Stimulated activated naive B cell treated with anti-CD40 and anti-IgM and Interleukin-4, amounts not matched to agents 10 μg/mL and 1 μg/mL and 100 μg/mL, for 72 hours (primary cell): Measurements from ENCODE around the gene ZNF407.

Source experiments
- ATAC-seq, 2 donors: fragments of 150-1000 bp; cut with Tn5 transposase; replicated peaks; 2 replicates each; pipeline ENCODE4 v1.10.0; 2021; ENCODE audit warnings: moderate library complexity in 1 of 2
- DNase-seq: peaks from one replicate; pipeline ENCODE4 v3.0.0; 2021
- H3K27ac Mint-ChIP-seq: one replicate; pipeline ENCODE4 v1.8.0; 2022; ENCODE audit warnings: mild to moderate bottlenecking, mixed read lengths
- H3K27me3 Mint-ChIP-seq, 2 donors: one replicate each; pipeline ENCODE4 v1.8.0; 2022; ENCODE audit warnings: mixed read lengths in 2 of 2
- H3K36me3 Mint-ChIP-seq, 2 donors: one replicate each; pipeline ENCODE4 v1.8.0; 2022; ENCODE audit warnings: mixed read lengths in 2 of 2, mild to moderate bottlenecking in 1 of 2
- H3K4me1 Mint-ChIP-seq, 2 donors: one replicate each; pipeline ENCODE4 v1.8.0; 2022; ENCODE audit warnings: mixed read lengths in 2 of 2, mild to moderate bottlenecking in 1 of 2
- H3K4me3 Mint-ChIP-seq, 2 donors: one replicate each; pipeline ENCODE4 v1.8.0; 2022; ENCODE audit warnings: mild to moderate bottlenecking in 2 of 2, mixed read lengths in 2 of 2, moderate library complexity in 1 of 2
- H3K9me3 Mint-ChIP-seq, 2 donors: one replicate each; pipeline ENCODE4 v1.8.0; 2022; ENCODE audit warnings: mixed read lengths in 2 of 2, mild to moderate bottlenecking in 1 of 2

The ZNF407 gene

GRCh38 chr18:74597034-74597661 is 522 bp upstream of the ZNF407 start:
- Mint-ChIP-seq H3K27me3 (no peaks in the 10 kb centered on the region), H3K27ac (peak overlapping the region; percentile 98), H3K4me1 (peaks cover 41 to 67% of the 10 kb centered on the region in 2 donors), H3K9me3 (peaks cover 0 to 2% of the 10 kb centered on the region in 2 donors), H3K4me3 (peak overlapping the region; percentile 89 to 98), H3K36me3 (peaks cover 25 to 54% of the 10 kb centered on the region in 2 donors)
- ATAC-seq = peak; percentile 28 to 38
- DNase-seq = peak; percentile 65

- Mint-ChIP-seq H3K4me3 (peak overlapping the region; percentile 89 to 98), H3K27me3 (no peaks in the 10 kb centered on the region), H3K27ac (peak overlapping the region; percentile 98), H3K4me1 (peaks cover 42 to 61% of the 10 kb centered on the region in 2 donors), H3K9me3 (no peaks in the 10 kb centered on the region), H3K36me3 (peaks cover 21 to 41% of the 10 kb centered on the region in 2 donors)
- peak; percentile 70 to 76 for ATAC-seq
- peak; percentile 83 for DNase-seq
Observed at GRCh38 chr18:74598350-74599001, 806 bp downstream of the ZNF407 start.

- H3K4me3 Mint-ChIP-seq = no peak overlapping the region
- H3K27me3 Mint-ChIP-seq = no peaks in the 10 kb centered on the region
- peaks cover 28 to 40% of the 10 kb centered on the region in 2 donors for H3K4me1 Mint-ChIP-seq
- H3K9me3 Mint-ChIP-seq = no peaks in the 10 kb centered on the region
- ATAC-seq (no peak), DNase-seq (no peak)
- H3K36me3 Mint-ChIP-seq = peaks cover 19 to 28% of the 10 kb centered on the region in 2 donors
- no peak overlapping the region for H3K27ac Mint-ChIP-seq
Observed at GRCh38 chr18:74604361-74604760, 6.7 kb downstream of the ZNF407 start.

- no peaks in the 10 kb centered on the region for H3K27me3 Mint-ChIP-seq
- peaks cover 27 to 36% of the 10 kb centered on the region in 2 donors for H3K4me1 Mint-ChIP-seq
- DNase-seq (no peak), ATAC-seq (no peak)
- no peaks in the 10 kb centered on the region for H3K9me3 Mint-ChIP-seq
- H3K36me3 Mint-ChIP-seq = peaks cover 19 to 28% of the 10 kb centered on the region in 2 donors
- H3K27ac Mint-ChIP-seq = no peak overlapping the region
- no peak overlapping the region for H3K4me3 Mint-ChIP-seq
Observed at GRCh38 chr18:74604774-74605173, 7.1 kb downstream of the ZNF407 start.

- DNase-seq = no peak
- Mint-ChIP-seq H3K36me3 (peaks cover 9 to 11% of the 10 kb centered on the region in 2 donors), H3K4me1 (peaks cover 26 to 41% of the 10 kb centered on the region in 2 donors), H3K9me3 (no peaks in the 10 kb centered on the region), H3K27ac (peak overlapping the region; percentile 28), H3K4me3 (no peak overlapping the region), H3K27me3 (no peaks in the 10 kb centered on the region)
- ATAC-seq = no peak
Observed at GRCh38 chr18:74608681-74609080, 11.0 kb downstream of the ZNF407 start.

GRCh38 chr18:74609535-74609934 is 11.9 kb downstream of the ZNF407 start:
- ATAC-seq (no peak), DNase-seq (no peak)
- H3K4me1 Mint-ChIP-seq = peaks cover 20 to 36% of the 10 kb centered on the region in 2 donors
- H3K9me3 Mint-ChIP-seq = no peaks in the 10 kb centered on the region
- H3K36me3 Mint-ChIP-seq = peaks cover 5 to 7% of the 10 kb centered on the region in 2 donors
- H3K27me3 Mint-ChIP-seq = no peaks in the 10 kb centered on the region
- H3K4me3 Mint-ChIP-seq = no peak overlapping the region
- H3K27ac Mint-ChIP-seq = no peak overlapping the region

GRCh38 chr18:74610051-74610615 is 12.5 kb downstream of the ZNF407 start:
- DNase-seq = no peak
- H3K4me1 Mint-ChIP-seq = peaks cover 20 to 36% of the 10 kb centered on the region in 2 donors

GRCh38 chr18:74610860-74611259 is 13.2 kb downstream of the ZNF407 start:
- H3K27me3 Mint-ChIP-seq = no peaks in the 10 kb centered on the region
- DNase-seq = no peak
- no peak overlapping the region for H3K27ac Mint-ChIP-seq
- no peaks in the 10 kb centered on the region for H3K9me3 Mint-ChIP-seq
- H3K4me1 Mint-ChIP-seq = peaks cover 20 to 36% of the 10 kb centered on the region in 2 donors
- no peak overlapping the region for H3K4me3 Mint-ChIP-seq
- H3K36me3 Mint-ChIP-seq = peaks cover 5% of the 10 kb centered on the region in 2 donors
- ATAC-seq = no peak

More at GRCh38 chr18:74610051-74610615, 12.5 kb downstream of the ZNF407 start:
- Mint-ChIP-seq H3K9me3 (no peaks in the 10 kb centered on the region), H3K36me3 (peaks cover 5 to 7% of the 10 kb centered on the region in 2 donors), H3K27ac (no peak overlapping the region), H3K27me3 (no peaks in the 10 kb centered on the region), H3K4me3 (no peak overlapping the region)
- ATAC-seq = no peak

- DNase-seq (no peak), ATAC-seq (no peak)
- peaks cover 20 to 36% of the 10 kb centered on the region in 2 donors for H3K4me1 Mint-ChIP-seq
- peaks cover 4 to 5% of the 10 kb centered on the region in 2 donors for H3K36me3 Mint-ChIP-seq
- no peak overlapping the region for H3K4me3 Mint-ChIP-seq
- H3K27me3 Mint-ChIP-seq = no peaks in the 10 kb centered on the region
- no peak overlapping the region for H3K27ac Mint-ChIP-seq
- no peaks in the 10 kb centered on the region for H3K9me3 Mint-ChIP-seq
Observed at GRCh38 chr18:74611765-74612164, 14.1 kb downstream of the ZNF407 start.

- H3K27me3 Mint-ChIP-seq = no peaks in the 10 kb centered on the region
- ATAC-seq (no peak), DNase-seq (no peak)
- H3K4me3 Mint-ChIP-seq = no peak overlapping the region
- peaks cover 20 to 36% of the 10 kb centered on the region in 2 donors for H3K4me1 Mint-ChIP-seq
- H3K36me3 Mint-ChIP-seq = peaks cover 4 to 5% of the 10 kb centered on the region in 2 donors
- H3K9me3 Mint-ChIP-seq = no peaks in the 10 kb centered on the region
- H3K27ac Mint-ChIP-seq = no peak overlapping the region
Observed at GRCh38 chr18:74613381-74613780, 15.7 kb downstream of the ZNF407 start.

- ATAC-seq = no peak
- Mint-ChIP-seq H3K9me3 (no peaks in the 10 kb centered on the region), H3K27me3 (no peaks in the 10 kb centered on the region), H3K27ac (no peak overlapping the region), H3K36me3 (peaks cover 0 to 2% of the 10 kb centered on the region in 2 donors), H3K4me1 (peaks cover 11 to 14% of the 10 kb centered on the region in 2 donors), H3K4me3 (no peak overlapping the region)
- DNase-seq = no peak
Observed at GRCh38 chr18:74616494-74616893, 18.8 kb downstream of the ZNF407 start.

- H3K9me3 Mint-ChIP-seq = no peaks in the 10 kb centered on the region
- no peaks in the 10 kb centered on the region for H3K27me3 Mint-ChIP-seq
- peaks cover 9 to 11% of the 10 kb centered on the region in 2 donors for H3K4me1 Mint-ChIP-seq
- DNase-seq (no peak), ATAC-seq (no peak)
- no peak overlapping the region for H3K4me3 Mint-ChIP-seq
- H3K27ac Mint-ChIP-seq = no peak overlapping the region
- peaks cover 0 to 2% of the 10 kb centered on the region in 2 donors for H3K36me3 Mint-ChIP-seq
Observed at GRCh38 chr18:74617486-74617885, 19.8 kb downstream of the ZNF407 start.

- ATAC-seq (no peak), DNase-seq (no peak)
- Mint-ChIP-seq H3K4me3 (no peak overlapping the region), H3K36me3 (no peaks in the 10 kb centered on the region), H3K27ac (no peak overlapping the region), H3K4me1 (peaks cover 0 to 5% of the 10 kb centered on the region in 2 donors), H3K9me3 (no peaks in the 10 kb centered on the region), H3K27me3 (no peaks in the 10 kb centered on the region)
Observed at GRCh38 chr18:74622072-74622471, 24.4 kb downstream of the ZNF407 start.

- no peaks in the 10 kb centered on the region for H3K36me3 Mint-ChIP-seq
- H3K27ac Mint-ChIP-seq = no peak overlapping the region
- no peaks in the 10 kb centered on the region for H3K9me3 Mint-ChIP-seq
- H3K4me1 Mint-ChIP-seq = peaks cover 7 to 8% of the 10 kb centered on the region in 2 donors
- DNase-seq = no peak
- ATAC-seq = no peak
- H3K27me3 Mint-ChIP-seq = no peaks in the 10 kb centered on the region
- no peak overlapping the region for H3K4me3 Mint-ChIP-seq
Observed at GRCh38 chr18:74623047-74623816, 25.6 kb downstream of the ZNF407 start.
